Mesodermal cell (in vitro differentiated cells): Measurements from ENCODE around the gene ADAM19.
A peak's percentile ranks its signal among the peaks of the same experiment; 100 is the strongest.

ENCODE experiments used
- H3K27ac ChIP-seq: 2 replicates; pipeline ENCODE4 v1.7.0; 2013; ENCODE audit warnings: mild to moderate bottlenecking, low read depth, low read length, moderate library complexity; ENCODE audit not compliant: severe bottlenecking
- H3K36me3 ChIP-seq: 2 replicates; pipeline ENCODE4 v1.7.1; 2013; ENCODE audit warnings: mild to moderate bottlenecking, low read length, moderate library complexity; ENCODE audit not compliant: control insufficient read depth, insufficient read depth
- H3K4me1 ChIP-seq: one replicate; pipeline ENCODE4 v1.7.1; 2013; ENCODE audit warnings: mild to moderate bottlenecking, low read length; ENCODE audit not compliant: insufficient read depth, control insufficient read depth, poor library complexity, severe bottlenecking
- H3K4me3 ChIP-seq: 2 replicates; pipeline ENCODE4 v1.7.0; 2013; ENCODE audit warnings: low read length, control low read depth, mild to moderate bottlenecking; ENCODE audit not compliant: insufficient read depth, poor library complexity, severe bottlenecking; ENCODE audit errors: extremely low read depth
- H3K9me3 ChIP-seq: 2 replicates; pipeline ENCODE4 v1.7.1; 2013; ENCODE audit warnings: mild to moderate bottlenecking, low read length, moderate library complexity; ENCODE audit not compliant: control insufficient read depth
- WGBS, 2 experiments: methylation state at CpG; one replicate each; pipeline ENCODE4 v1.1.5; 2013; ENCODE audit warnings: missing lambda C conversion rate in 2 of 2; ENCODE audit not compliant: insufficient coverage in 2 of 2; 5-methylcytosine and 5-hydroxymethylcytosine counted together

Gene ADAM19

GRCh38 chr5:157558681-157559080, 16.9 kb downstream of the ADAM19 start:
- H3K27ac ChIP-seq, result peak overlapping the region; percentile 74
- H3K4me1 ChIP-seq, result peaks cover 35% of the 10 kb centered on the region
- WGBS, 2 experiments, result no CpG with 5 or more reads among the region's 2 CpGs
- H3K9me3 ChIP-seq, result no peaks in the 10 kb centered on the region
- H3K36me3 ChIP-seq, result peaks cover 90% of the 10 kb centered on the region
- no peak overlapping the region for H3K4me3 ChIP-seq

GRCh38 chr5:157558041-157558595, 17.5 kb downstream of the ADAM19 start:
- H3K4me3 ChIP-seq, result no peak overlapping the region
- H3K27ac ChIP-seq, result peak overlapping the region; percentile 74
- H3K4me1 ChIP-seq, result peaks cover 30% of the 10 kb centered on the region
- 94 to 95% methylated on average over 2 of the region's 4 CpGs for WGBS, 2 experiments
- peaks cover 89% of the 10 kb centered on the region for H3K36me3 ChIP-seq
- no peaks in the 10 kb centered on the region for H3K9me3 ChIP-seq

GRCh38 chr5:157556615-157557418, 18.8 kb downstream of the ADAM19 start:
- Histone ChIP-seq H3K9me3 (no peaks in the 10 kb centered on the region), H3K36me3 (peaks cover 87% of the 10 kb centered on the region)
- 100% methylated on average over 6 of the region's 8 CpGs; no CpG with 5 or more reads in 1 of the 2 experiments for WGBS, 2 experiments

GRCh38 chr5:157555037-157555640, 20.4 kb downstream of the ADAM19 start:
- Histone ChIP-seq H3K36me3 (peaks cover 84% of the 10 kb centered on the region), H3K9me3 (no peaks in the 10 kb centered on the region), H3K4me1 (peaks cover 23% of the 10 kb centered on the region), H3K27ac (peak overlapping the region; percentile 18), H3K4me3 (no peak overlapping the region)
- WGBS, 2 experiments, result 100% methylated on average over 2 of the region's 4 CpGs

More at GRCh38 chr5:157556615-157557418, 18.8 kb downstream of the ADAM19 start:
- Histone ChIP-seq H3K4me1 (peaks cover 23% of the 10 kb centered on the region), H3K4me3 (no peak overlapping the region), H3K27ac (no peak overlapping the region)

GRCh38 chr5:157554179-157555036, 21.2 kb downstream of the ADAM19 start:
- WGBS, 2 experiments, result 92 to 94% methylated on average over 8 of the region's 10 CpGs
- Histone ChIP-seq H3K9me3 (no peaks in the 10 kb centered on the region), H3K4me3 (no peak overlapping the region), H3K36me3 (peaks cover 85% of the 10 kb centered on the region), H3K27ac (peak overlapping the region; percentile 36), H3K4me1 (peaks cover 25% of the 10 kb centered on the region)

GRCh38 chr5:157552650-157553049, 22.9 kb downstream of the ADAM19 start:
- H3K4me3 ChIP-seq, result no peak overlapping the region
- peaks cover 81% of the 10 kb centered on the region for H3K36me3 ChIP-seq
- no peaks in the 10 kb centered on the region for H3K9me3 ChIP-seq
- WGBS, 2 experiments, result no CpG with 5 or more reads among the region's 1 CpG
- H3K4me1 ChIP-seq, result peaks cover 33% of the 10 kb centered on the region
- no peak overlapping the region for H3K27ac ChIP-seq

GRCh38 chr5:157550663-157551062, 24.9 kb downstream of the ADAM19 start:
- Histone ChIP-seq H3K4me3 (no peak overlapping the region), H3K9me3 (no peaks in the 10 kb centered on the region), H3K27ac (no peak overlapping the region), H3K4me1 (peaks cover 52% of the 10 kb centered on the region), H3K36me3 (peaks cover 85% of the 10 kb centered on the region)
- 100% methylated on average over 2 of the region's 4 CpGs for WGBS, 2 experiments

- H3K9me3 ChIP-seq, result no peaks in the 10 kb centered on the region
- WGBS, 2 experiments, result 84 to 97% methylated on average over 3 to 4 of the region's 5 CpGs
- H3K36me3 ChIP-seq, result peaks cover 85% of the 10 kb centered on the region
- H3K27ac ChIP-seq, result no peak overlapping the region
- peaks cover 55% of the 10 kb centered on the region for H3K4me1 ChIP-seq
- H3K4me3 ChIP-seq, result no peak overlapping the region
Measured at GRCh38 chr5:157549954-157550549, 25.5 kb downstream of the ADAM19 start.

GRCh38 chr5:157549283-157549629, 26.3 kb downstream of the ADAM19 start:
- Histone ChIP-seq H3K4me3 (no peak overlapping the region), H3K9me3 (no peaks in the 10 kb centered on the region), H3K27ac (no peak overlapping the region), H3K4me1 (peaks cover 62% of the 10 kb centered on the region), H3K36me3 (peaks cover 85% of the 10 kb centered on the region)
- 83 to 100% methylated on average over 1 of the region's 3 CpGs for WGBS, 2 experiments
